KOPT-K1 (cell line): ENCODE measurements around the gene RANGAP1.

Experiments
- H3K27ac ChIP-seq: fragments of 200-600 bp; sonication (generic); 2 replicates; pipeline ENCODE4 v1.5.1; 2016; ENCODE audit warnings: antibody characterized with exemption, mild to moderate bottlenecking, low read depth, low read length; ENCODE audit not compliant: poor library complexity, severe bottlenecking
- H3K36me3 ChIP-seq: fragments of 200-600 bp; sonication (generic); 2 replicates; pipeline ENCODE4 v1.5.1; 2017; ENCODE audit warnings: antibody characterized with exemption, mild to moderate bottlenecking, low read length, moderate library complexity; ENCODE audit not compliant: insufficient read depth
- H3K9me3 ChIP-seq: fragments of 200-600 bp; sonication (generic); 2 replicates; pipeline ENCODE4 v1.5.1; 2017; ENCODE audit warnings: antibody characterized with exemption, low read length, mild to moderate bottlenecking; ENCODE audit not compliant: insufficient read depth, poor library complexity, severe bottlenecking

RANGAP1 gene, protein sequence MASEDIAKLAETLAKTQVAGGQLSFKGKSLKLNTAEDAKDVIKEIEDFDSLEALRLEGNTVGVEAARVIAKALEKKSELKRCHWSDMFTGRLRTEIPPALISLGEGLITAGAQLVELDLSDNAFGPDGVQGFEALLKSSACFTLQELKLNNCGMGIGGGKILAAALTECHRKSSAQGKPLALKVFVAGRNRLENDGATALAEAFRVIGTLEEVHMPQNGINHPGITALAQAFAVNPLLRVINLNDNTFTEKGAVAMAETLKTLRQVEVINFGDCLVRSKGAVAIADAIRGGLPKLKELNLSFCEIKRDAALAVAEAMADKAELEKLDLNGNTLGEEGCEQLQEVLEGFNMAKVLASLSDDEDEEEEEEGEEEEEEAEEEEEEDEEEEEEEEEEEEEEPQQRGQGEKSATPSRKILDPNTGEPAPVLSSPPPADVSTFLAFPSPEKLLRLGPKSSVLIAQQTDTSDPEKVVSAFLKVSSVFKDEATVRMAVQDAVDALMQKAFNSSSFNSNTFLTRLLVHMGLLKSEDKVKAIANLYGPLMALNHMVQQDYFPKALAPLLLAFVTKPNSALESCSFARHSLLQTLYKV

GRCh38 chr22:41285820-41286638, at the start of gene RANGAP1:
Gene RANGAP1 (minus strand): TSS chr22:41286187. CDS start chr22:41281044, 5,143 bp downstream.
- peak within 1 kb of the TSS; percentile 82 for H3K27ac ChIP-seq
- H3K9me3 ChIP-seq: no peaks in the 10 kb centered on the region
- H3K36me3 ChIP-seq: peaks cover 39% of the 10 kb centered on the region

GRCh38 chr22:41334951-41335635, 49.1 kb upstream of the RANGAP1 start:
- H3K36me3 ChIP-seq: peaks cover 80% of the 10 kb centered on the region
- no peaks in the 10 kb centered on the region for H3K9me3 ChIP-seq
- H3K27ac ChIP-seq: no peak overlapping the region

DNA sequence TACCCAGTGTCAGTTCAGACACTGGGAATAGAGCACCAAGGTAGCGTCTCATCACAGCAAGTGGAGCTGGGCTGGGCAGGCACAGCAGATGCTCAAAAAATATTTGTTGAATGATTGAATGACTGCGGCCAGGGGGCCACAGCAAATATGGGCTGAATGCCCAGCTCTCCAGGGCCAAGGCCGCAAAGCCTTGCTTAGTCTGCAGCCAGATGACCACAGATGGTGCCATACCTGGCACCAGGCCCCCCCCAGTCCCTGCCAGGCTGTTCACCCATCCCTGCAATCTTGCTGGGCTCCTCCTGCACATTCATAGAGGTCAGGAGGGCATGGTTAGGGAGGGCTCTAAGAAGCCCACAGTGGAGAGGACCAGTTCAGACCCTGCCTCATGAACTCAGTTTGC, 48.2 kb upstream of the RANGAP1 start:
- Histone ChIP-seq H3K27ac (no peak overlapping the region), H3K9me3 (no peaks in the 10 kb centered on the region), H3K36me3 (peaks cover 81% of the 10 kb centered on the region)

DNA sequence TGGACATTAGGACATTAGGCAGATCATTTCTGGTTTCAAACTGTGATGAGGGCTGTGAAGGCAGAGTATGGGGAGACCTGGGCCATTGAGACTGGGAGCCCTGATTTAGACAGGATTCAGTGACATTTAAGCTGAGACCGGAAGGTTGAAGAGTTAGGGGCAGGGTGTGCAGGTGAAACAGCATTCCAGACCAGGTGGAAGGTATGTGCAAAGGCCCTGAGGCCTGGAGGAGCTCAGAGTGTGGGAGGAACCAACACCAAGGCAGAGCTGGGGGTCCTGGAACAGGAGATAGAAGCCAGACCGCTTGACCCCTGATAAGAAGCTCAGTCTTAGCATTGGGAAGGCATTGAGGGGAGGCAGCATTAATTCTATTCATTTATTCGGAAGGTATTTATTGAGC, 47.8 kb upstream of the RANGAP1 start:
- Histone ChIP-seq H3K27ac (no peak overlapping the region), H3K9me3 (no peaks in the 10 kb centered on the region), H3K36me3 (peaks cover 81% of the 10 kb centered on the region)

GRCh38 chr22:41332217-41332939, 46.4 kb upstream of the RANGAP1 start:
- peaks cover 89% of the 10 kb centered on the region for H3K36me3 ChIP-seq
- H3K27ac ChIP-seq: no peak overlapping the region
- no peaks in the 10 kb centered on the region for H3K9me3 ChIP-seq

- Histone ChIP-seq H3K27ac (no peak overlapping the region), H3K36me3 (peaks cover 95% of the 10 kb centered on the region), H3K9me3 (no peaks in the 10 kb centered on the region)
Measured at GRCh38 chr22:41330169-41330568, 44.2 kb upstream of the RANGAP1 start.

DNA sequence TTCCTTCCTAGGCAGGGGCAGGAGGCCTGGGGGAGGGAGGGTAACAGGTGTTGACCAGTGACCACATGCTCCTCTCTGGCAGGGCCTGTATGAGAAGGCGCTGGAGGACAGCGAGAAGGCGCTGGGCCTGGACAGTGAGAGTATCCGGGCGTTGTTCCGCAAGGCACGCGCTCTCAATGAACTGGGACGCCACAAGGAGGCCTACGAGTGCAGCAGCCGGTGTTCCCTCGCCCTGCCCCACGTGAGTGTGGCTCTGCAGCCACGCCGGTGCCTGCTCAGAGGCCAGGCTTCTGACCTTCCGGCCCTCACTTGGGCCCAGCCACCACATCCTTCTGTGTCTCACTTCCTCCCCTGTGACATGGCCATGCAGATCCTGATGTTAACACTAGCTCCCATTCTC, 41.1 kb upstream of the RANGAP1 start:
- H3K27ac ChIP-seq: no peak overlapping the region
- no peaks in the 10 kb centered on the region for H3K9me3 ChIP-seq
- peaks cover 94% of the 10 kb centered on the region for H3K36me3 ChIP-seq

- Histone ChIP-seq H3K27ac (no peak overlapping the region), H3K9me3 (no peaks in the 10 kb centered on the region), H3K36me3 (peaks cover 86% of the 10 kb centered on the region)
Measured at GRCh38 chr22:41324821-41325528, 39.0 kb upstream of the RANGAP1 start.

- no peak overlapping the region for H3K27ac ChIP-seq
- peaks cover 51% of the 10 kb centered on the region; the same call in 1 of the 2 replicates for H3K36me3 ChIP-seq
- no peaks in the 10 kb centered on the region for H3K9me3 ChIP-seq
Measured at GRCh38 chr22:41320416-41321240, 34.6 kb upstream of the RANGAP1 start.

DNA sequence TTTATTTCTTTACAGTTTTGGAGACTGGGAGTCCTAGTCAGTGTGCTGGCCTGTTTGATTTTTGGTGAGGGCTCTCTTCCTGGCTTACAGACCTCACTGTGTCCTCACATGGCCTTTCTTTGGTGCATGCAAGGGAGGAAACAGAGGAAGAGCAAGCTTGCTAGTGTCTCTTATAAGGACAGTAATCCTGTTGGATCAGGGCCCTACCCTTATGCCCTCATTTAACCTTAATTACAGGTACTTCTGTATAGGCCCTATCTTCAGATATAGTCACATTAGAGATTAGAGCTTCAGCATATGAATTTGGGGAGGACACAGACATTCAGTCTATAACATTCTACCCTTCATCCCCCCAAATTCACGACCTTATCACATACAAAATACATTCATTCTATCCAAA, 29.6 kb upstream of the RANGAP1 start:
- H3K36me3 ChIP-seq: peaks cover 16% of the 10 kb centered on the region; the same call in 1 of the 2 replicates
- H3K9me3 ChIP-seq: no peaks in the 10 kb centered on the region
- no peak overlapping the region for H3K27ac ChIP-seq

DNA sequence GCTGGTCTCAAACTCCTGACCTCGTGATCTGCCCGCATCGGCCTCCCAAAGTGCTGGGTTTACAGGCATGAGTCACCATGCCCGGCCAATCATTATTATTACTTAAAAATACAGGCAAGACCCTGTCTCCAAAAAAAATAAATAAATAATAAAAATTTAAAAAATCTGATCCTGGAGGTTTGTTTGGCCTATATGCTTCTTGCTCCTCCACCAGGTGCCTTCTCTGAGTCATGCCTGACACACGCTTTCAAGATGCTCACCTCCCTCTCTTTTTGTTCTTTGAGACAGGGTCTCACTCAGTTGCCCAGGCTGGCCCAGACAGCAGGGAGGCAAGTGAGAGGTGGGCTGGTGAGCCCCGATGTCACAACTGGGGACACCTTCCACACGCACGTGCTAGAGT, 28.8 kb upstream of the RANGAP1 start:
- H3K36me3 ChIP-seq: peaks cover 12% of the 10 kb centered on the region; the same call in 1 of the 2 replicates
- H3K9me3 ChIP-seq: no peaks in the 10 kb centered on the region
- H3K27ac ChIP-seq: no peak overlapping the region

- Histone ChIP-seq H3K9me3 (no peaks in the 10 kb centered on the region), H3K36me3 (peaks cover 31% of the 10 kb centered on the region), H3K27ac (no peak overlapping the region)
Measured at GRCh38 chr22:41311487-41311886, 25.5 kb upstream of the RANGAP1 start.

DNA sequence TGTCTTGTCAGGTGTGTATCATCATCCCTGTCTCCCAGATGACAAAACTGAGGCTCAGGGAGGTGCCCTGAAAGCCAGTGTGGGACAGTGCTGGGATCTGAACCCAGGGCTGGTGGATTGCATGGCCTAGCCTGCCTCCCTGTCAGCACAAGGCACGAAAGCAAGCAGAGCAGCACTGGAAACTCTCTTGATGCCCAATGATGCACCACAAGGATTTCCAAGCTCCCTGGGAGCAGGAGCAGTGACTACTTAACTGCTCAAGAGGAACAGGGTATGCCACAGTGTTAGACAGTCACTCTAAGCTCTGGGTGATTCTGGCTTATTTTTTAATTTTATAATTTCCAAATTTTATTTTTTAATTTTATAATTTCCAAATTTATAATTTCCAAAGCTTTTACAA, 24.3 kb upstream of the RANGAP1 start:
- Histone ChIP-seq H3K9me3 (no peaks in the 10 kb centered on the region), H3K36me3 (peaks cover 28% of the 10 kb centered on the region), H3K27ac (no peak overlapping the region)
